Prostate gland (tissue), 2 donors: ENCODE results near the gene TEAD4.

ENCODE experiments used
- POLR2A ChIP-seq: fragments of 450-650 bp; IDR thresholded peaks from one replicate; pipeline ENCODE4 v1.6.1; 2016; ENCODE audit warnings: antibody characterized with exemption, mild to moderate bottlenecking
- POLR2AphosphoS5 ChIP-seq: sonication (generic); formaldehyde crosslinking; IDR thresholded peaks from one replicate; pipeline ENCODE4 v1.6.1; 2017; ENCODE audit warnings: antibody characterized with exemption
- TF ChIP-seq, protein P1 (sequence below), 4 experiments: fragments of 200-600 bp in 2 of 4; fragments of 450-650 bp in 2 of 4; sonication (generic) in 2 of 4; IDR thresholded peaks; 1 replicate in 3 of 4; 2 replicates in 1 of 4; pipeline ENCODE4 v1.5.1; 2016 to 2019; ENCODE audit warnings: antibody characterized with exemption in 4 of 4, mild to moderate bottlenecking in 2 of 4, moderate library complexity in 2 of 4

GRCh38 chr12:2940564-2940963 is 18.6 kb upstream of the TEAD4 start:
- TF ChIP-seq, protein P1, sequence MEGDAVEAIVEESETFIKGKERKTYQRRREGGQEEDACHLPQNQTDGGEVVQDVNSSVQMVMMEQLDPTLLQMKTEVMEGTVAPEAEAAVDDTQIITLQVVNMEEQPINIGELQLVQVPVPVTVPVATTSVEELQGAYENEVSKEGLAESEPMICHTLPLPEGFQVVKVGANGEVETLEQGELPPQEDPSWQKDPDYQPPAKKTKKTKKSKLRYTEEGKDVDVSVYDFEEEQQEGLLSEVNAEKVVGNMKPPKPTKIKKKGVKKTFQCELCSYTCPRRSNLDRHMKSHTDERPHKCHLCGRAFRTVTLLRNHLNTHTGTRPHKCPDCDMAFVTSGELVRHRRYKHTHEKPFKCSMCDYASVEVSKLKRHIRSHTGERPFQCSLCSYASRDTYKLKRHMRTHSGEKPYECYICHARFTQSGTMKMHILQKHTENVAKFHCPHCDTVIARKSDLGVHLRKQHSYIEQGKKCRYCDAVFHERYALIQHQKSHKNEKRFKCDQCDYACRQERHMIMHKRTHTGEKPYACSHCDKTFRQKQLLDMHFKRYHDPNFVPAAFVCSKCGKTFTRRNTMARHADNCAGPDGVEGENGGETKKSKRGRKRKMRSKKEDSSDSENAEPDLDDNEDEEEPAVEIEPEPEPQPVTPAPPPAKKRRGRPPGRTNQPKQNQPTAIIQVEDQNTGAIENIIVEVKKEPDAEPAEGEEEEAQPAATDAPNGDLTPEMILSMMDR (IDR thresholded peaks at IDR 0.05) = no peak
- TF ChIP-seq POLR2AphosphoS5 = no peak
- no peak for TF ChIP-seq POLR2A
